ENCODE measurements around the gene SCD5.

GRCh38 chr4:82755650-82756049 is 42.9 kb downstream of the SCD5 start:
- TF ChIP-seq, protein P1, sequence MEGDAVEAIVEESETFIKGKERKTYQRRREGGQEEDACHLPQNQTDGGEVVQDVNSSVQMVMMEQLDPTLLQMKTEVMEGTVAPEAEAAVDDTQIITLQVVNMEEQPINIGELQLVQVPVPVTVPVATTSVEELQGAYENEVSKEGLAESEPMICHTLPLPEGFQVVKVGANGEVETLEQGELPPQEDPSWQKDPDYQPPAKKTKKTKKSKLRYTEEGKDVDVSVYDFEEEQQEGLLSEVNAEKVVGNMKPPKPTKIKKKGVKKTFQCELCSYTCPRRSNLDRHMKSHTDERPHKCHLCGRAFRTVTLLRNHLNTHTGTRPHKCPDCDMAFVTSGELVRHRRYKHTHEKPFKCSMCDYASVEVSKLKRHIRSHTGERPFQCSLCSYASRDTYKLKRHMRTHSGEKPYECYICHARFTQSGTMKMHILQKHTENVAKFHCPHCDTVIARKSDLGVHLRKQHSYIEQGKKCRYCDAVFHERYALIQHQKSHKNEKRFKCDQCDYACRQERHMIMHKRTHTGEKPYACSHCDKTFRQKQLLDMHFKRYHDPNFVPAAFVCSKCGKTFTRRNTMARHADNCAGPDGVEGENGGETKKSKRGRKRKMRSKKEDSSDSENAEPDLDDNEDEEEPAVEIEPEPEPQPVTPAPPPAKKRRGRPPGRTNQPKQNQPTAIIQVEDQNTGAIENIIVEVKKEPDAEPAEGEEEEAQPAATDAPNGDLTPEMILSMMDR (IDR thresholded peaks at IDR 0.05): no peak
- TF ChIP-seq EZH2phosphoT487 (IDR thresholded peaks at IDR 0.05): no peak
